Renal pelvis (tissue), 4 donors: ENCODE results near the gene REC8. TPM values are rescaled to one million over a fixed set of nuclear protein-coding genes. Genes with fewer than 3 reads are reported as not detected.
A peak's percentile ranks its signal among the peaks of the same experiment; 100 is the strongest.

Experiments
- DNase-seq: peaks from one replicate; pipeline ENCODE4 v3.0.0-alpha.2; 2013
- polyA plus RNA-seq, 3 donors: library from polyadenylated mRNA; unstranded; fragments of 120-200 nt; gene quantifications; one replicate each; pipeline ENCODE4 v1.2.1, GENCODE V29; 2013; ENCODE audit not compliant: insufficient read length in 3 of 3

REC8 gene
- polyA plus RNA-seq, 3 donors: 71.4 to 85.6 (median 80.8) TPM

DNA sequence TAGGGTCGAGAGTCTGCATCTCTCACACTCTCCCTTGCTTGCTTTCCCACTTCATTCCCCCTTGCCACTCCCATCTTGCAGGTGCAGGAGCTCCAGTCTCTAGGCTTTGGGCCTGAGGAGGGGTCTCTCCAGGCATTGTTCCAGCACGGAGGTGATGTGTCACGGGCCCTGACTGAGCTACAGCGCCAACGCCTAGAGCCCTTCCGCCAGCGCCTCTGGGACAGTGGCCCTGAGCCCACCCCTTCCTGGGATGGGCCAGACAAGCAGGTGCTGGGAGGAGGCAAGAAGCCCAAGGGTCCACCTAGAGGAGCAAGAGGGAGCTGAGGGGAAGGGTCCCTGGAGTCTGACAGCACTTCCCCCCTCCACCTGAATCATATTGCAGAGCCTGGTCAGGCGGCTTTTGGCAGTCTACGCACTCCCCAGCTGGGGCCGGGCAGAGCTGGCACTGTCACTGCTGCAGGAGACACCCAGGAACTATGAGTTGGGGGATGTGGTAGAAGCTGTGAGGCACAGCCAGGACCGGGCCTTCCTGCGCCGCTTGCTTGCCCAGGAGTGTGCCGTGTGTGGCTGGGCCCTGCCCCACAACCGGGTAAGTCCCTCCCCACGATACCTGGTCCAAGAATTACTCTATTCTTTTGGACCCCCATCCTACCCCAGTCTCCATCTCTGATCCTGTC, 20.3 kb upstream of the REC8 start:
- DNase-seq: no peak

DNA sequence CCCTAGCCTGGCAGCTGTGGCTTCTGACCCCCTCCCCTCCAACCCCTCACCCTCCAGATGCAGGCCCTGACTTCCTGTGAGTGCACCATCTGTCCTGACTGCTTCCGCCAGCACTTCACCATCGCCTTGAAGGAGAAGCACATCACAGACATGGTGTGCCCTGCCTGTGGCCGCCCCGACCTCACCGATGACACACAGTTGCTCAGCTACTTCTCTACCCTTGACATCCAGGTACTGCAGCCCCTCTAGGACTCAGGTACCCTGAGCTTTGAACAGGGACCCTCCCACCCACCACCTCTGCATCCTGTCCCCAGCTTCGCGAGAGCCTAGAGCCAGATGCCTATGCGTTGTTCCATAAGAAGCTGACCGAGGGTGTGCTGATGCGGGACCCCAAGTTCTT, 16.8 kb upstream of the REC8 start:
- DNase-seq: no peak

DNA sequence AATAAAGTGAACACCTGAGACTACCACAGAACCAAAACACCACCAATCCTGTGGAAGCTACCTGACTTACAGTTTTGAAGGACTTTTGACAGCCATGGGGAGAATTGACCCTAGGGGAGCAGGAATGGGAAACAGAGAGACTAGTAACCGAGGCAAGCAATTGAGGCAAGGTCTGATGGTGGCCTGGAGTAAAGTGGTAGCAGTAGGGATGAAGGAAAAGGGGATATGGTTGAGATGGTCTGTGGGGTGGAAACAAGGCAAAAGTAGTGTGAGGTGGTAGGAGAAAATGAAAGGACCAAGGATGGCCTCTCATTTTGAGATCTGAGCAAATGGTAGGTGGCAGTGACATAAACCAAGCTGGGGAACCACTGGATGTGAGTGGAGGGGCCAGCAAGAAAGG, 15.0 kb upstream of the REC8 start:
- DNase-seq: no peak

DNA sequence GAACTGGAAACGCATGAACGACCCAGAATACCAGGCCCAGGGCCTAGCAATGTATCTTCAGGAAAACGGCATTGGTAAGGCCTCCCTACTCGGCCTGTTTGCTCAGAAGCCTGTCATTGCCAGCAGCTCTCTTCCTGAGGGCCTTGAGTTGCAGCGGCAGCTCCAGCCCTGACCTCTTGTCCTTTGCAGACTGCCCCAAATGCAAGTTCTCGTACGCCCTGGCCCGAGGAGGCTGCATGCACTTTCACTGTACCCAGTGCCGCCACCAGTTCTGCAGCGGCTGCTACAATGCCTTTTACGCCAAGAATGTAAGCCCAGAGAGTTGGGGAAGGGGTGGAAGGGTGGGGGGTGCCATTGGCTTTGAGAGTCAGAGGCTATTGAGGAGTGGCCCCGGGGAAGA, 14.5 kb upstream of the REC8 start:
- DNase-seq: no peak

DNA sequence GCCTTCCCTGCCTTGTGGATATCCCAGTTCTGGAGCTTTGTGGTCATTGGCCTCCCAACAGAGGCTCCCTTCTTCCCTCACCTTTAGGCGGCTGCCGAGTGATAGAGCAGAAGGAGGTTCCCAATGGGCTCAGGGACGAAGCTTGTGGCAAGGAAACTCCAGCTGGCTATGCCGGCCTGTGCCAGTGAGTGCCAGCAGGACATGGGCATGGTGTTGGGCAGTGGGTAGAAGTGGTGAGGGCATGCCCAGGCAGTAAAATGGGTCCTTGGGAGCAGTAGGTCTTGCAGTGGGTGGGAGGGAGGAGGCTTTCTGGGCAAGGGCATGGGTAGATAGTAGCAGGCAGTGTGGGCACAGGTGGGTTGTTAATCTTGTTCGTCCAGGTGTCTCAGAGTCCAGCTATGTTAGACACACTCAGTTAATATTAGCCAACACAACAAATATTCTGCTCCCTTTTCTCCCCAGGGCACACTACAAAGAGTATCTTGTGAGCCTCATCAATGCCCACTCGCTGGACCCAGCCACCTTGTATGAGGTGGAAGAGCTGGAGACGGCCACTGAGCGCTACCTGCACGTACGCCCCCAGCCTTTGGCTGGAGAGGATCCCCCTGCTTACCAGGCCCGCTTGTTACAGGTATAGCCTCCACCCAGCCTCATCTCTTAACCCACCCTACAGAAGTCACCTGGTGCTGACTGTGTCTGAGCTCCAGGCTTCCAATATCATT, 11.9 kb upstream of the REC8 start:
- no peak for DNase-seq

DNA sequence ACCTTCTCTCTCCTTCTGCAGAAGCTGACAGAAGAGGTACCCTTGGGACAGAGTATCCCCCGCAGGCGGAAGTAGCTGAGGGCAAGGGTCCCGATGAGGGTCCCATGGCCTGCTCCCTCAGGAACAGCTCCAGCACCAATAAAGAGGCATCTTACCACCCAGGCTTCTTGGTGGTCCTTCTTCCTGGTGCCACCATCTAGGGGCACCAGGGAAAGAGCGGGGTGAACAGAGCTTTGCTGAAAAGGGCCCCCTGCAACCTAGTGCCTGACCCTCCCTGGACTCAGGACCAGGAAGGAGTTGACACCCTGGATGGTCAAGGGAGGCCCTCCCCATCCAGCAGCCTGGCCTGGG, 11.4 kb upstream of the REC8 start:
- DNase-seq: no peak

DNA sequence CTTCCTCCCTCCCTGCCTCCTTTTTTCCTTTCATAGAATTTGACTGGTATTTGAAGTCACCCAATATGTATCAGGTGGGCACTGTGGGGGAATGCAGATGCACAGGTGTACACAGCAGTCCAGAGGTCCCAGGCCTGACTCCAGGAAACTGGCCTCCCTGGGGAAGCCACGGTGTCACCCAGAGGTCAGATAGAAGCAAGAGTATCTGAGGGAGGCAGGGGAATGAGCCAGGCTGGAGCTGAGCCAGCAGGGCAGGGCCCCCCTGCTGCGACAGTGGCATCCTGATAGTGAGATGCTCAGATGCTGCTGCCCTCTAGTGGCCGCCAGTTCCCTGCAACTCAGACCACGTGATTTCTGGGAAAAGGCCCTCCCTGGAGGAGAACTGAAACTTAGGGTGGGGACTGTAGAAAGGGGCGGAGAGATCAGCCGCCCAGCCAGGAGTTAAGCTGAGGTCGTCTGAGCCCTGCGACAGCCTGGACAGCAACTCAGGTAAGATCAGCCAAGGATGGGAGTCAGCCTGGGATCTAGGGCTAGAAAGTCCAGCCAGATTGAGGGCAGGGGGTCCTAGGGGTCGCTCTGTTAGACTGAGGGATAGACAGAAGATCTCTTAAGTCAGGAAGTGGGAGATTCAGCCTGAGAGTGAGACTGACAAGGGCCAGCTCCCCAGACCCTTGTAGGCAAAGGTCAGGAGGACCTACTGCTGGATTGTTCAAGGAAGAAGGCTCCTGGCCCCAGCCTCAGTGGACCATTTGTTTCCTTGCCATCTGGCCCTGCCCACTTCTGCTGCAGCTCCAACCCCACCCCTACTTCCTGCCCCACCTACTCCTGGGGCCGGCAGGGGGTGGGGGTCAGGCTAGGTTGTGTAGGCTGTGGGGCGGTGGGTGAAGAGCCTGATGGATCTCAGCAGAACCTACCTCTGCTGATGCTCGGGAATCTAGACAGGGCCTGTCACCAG, 10.8 kb upstream of the REC8 start, which contains the start of gene IRF9:
Gene IRF9 (plus strand): TSS at position 416 of the 955 bp plus-strand sequence. CDS start 880 bp downstream, outside the sequence.
- DNase-seq: peak; percentile 97

DNA sequence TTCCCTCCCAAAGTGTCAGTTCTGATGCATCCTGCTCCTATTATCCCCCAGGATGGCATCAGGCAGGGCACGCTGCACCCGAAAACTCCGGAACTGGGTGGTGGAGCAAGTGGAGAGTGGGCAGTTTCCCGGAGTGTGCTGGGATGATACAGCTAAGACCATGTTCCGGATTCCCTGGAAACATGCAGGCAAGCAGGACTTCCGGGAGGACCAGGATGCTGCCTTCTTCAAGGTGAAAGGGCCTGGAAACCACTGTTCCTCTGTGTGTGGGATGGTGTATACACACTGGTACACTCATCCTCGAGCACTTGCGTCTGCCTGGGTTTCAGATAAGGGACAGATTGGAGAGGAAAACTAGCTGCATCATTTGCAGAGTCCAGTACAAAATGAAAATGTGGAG, 9.8 kb upstream of the REC8 start:
- DNase-seq: no peak

DNA sequence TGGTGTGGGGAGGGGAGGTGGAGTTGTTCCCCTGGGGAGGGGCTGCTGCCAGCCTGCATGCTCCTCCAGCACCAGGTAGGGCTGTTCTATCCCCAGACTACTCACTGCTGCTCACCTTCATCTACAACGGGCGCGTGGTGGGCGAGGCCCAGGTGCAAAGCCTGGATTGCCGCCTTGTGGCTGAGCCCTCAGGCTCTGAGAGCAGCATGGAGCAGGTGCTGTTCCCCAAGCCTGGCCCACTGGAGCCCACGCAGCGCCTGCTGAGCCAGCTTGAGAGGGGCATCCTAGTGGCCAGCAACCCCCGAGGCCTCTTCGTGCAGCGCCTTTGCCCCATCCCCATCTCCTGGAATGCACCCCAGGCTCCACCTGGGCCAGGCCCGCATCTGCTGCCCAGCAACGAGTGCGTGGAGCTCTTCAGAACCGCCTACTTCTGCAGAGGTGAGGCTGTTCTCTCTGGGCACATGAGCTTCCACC, 7.3 kb upstream of the REC8 start:
- DNase-seq: no peak

DNA sequence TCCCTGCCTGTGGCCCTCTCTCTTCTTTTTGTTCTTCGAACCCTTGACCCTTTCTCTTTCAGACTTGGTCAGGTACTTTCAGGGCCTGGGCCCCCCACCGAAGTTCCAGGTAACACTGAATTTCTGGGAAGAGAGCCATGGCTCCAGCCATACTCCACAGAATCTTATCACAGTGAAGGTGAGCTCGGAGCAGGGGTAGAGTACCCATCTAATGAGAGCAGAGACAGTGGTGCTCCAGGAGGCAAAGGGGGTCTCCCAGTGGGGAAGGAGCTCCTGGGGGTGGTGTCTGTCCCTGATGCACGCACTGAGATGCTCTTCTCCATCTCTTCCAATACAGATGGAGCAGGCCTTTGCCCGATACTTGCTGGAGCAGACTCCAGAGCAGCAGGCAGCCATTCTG, 6.1 kb upstream of the REC8 start:
- DNase-seq: no peak

DNA sequence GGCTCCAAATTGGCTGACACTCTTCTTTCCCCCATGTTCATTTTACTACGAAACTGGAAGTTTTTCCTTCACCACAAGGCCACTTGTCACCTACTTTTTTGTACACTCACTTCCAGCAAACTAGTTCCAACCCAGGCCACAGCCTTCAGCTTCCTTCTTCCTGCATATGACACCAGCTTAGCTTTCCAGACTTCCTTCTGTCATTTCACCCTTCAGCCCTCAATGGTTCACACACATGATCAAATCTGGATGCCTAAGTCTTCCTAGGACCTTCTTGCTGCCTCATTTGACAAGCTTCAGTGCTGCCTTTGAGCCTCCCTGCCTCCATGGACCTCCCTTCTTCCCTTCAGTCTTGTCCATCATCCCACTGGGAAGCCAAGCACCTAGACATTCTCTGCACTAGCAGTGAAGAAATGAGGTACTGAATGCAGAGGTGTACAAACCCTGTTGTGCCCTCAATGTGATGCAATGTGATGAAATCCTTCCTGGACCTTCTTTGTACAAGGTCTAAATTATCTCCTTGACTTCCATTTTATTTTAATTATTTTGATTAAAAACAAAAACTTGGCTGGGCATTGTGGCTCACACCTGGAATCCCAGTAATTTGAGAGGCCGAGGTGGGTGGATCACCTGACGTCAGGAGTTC, 4.3 kb upstream of the REC8 start:
- DNase-seq: no peak

DNA sequence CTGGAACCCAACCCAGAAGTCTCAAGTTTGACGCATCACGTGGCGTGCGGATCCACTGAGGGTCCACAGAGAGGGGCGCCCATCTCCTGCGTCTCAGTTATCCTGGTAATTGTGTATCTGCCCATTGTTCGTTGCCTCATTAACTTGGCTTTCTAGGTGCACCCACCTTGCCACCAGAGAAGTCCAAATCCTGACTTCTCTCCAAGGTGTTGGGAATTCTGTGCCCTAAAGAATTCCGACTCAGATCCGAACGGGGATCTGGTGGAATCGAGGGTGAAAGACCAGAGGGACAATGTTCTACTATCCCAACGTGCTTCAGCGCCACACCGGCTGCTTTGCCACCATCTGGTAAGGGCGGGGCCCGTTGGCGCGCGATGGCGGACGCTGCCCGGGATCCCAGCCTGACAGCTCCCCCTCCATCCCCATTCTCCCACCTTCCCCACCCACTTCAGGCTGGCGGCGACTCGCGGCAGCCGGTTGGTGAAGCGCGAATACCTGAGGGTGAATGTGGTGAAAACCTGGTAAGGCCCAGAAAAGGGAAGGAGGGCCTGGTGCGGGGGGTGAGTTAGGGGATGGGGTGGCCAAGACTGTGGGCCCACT, 481 bp downstream of the REC8 start:
- no peak for DNase-seq

DNA sequence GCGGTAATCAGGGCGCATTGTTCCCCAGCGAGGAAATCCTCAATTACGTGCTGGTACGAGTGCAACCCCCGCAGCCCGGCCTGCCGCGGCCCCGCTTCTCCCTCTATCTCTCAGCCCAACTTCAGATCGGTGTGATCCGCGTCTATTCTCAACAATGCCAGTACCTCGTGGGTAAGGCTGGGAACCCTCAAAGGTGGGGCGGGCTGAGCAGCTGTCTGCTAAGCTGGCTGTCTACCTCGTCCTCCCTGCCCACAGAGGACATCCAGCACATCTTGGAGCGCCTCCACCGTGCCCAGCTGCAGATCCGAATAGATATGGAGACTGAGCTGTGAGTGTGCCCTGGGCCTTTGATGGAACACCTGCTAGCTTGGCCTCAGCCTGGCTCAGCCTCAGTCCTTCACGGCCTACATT, 996 bp downstream of the REC8 start:
- no peak for DNase-seq

DNA sequence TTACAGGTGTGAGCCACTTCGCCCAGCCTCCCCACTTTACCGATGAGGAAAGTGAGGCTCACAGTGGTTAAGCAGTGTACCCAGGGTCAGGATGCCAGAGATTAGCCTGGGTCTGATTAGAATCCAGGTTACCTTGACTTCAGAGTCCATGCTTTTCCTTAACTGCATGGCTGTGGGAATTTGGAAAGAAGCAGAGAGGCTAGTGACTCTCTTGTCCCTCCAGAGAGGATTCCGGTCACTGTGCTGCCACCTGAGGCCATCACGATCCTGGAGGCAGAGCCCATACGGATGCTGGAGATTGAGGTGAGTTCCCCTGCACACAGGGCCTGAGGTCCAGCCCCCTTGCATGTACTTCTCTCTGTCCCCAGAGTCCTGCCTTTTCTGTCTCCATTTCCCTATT, 4.7 kb downstream of the REC8 start:
- DNase-seq: no peak

DNA sequence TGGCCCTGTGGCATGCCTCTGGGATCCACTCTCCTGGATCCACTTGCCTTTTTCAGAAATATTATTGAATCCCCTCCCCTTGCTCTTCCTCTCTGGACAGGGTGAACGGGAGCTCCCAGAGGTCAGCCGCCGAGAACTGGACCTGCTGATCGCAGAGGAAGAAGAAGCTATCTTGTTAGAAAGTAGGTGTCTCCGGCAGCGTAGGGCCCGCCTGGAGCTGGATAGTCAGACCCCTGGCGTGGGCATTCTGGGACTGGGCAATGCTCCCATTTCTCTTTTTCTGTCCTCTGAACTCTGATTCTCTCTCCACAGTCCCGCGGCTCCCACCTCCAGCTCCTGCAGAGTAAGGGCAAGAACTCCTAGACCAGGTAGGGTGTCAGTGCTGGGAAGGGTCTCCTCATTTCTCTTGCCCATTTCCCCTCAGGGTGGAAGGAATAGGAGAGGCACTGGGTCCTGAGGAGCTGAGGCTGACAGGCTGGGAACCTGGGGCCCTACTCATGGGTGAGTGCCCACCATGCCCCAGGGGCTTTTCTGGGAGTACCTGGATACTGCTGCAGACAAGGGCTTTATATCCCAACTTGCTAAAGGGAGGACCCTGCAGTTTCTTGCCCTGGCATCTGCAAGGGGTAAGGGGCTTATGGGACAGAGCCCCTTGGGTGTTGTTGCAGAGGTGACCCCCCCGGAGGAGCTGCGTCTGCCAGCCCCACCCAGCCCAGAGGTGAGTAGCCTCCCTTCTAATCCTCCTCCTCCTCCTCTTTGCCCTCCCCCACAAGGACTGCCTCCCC, 5.4 kb downstream of the REC8 start:
- no peak for DNase-seq

DNA sequence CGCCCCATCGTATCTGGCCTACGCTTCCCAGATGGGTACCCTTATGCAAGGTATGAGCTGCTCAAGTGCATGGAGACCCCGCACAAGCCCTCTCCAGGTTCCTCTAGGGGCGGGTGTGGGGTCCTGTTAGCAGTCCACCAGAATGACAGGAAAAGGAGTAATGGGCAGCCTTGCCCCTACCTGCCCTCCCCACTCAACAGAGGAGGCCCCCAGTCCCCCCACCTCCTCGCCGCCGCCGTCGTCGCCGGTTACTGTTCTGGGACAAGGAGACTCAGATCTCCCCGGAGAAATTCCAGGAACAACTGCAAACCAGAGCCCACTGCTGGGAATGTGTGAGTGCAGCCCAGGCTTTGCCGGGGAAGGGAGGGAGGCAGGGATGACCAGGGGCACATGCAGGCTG, 6.0 kb downstream of the REC8 start:
- no peak for DNase-seq

DNA sequence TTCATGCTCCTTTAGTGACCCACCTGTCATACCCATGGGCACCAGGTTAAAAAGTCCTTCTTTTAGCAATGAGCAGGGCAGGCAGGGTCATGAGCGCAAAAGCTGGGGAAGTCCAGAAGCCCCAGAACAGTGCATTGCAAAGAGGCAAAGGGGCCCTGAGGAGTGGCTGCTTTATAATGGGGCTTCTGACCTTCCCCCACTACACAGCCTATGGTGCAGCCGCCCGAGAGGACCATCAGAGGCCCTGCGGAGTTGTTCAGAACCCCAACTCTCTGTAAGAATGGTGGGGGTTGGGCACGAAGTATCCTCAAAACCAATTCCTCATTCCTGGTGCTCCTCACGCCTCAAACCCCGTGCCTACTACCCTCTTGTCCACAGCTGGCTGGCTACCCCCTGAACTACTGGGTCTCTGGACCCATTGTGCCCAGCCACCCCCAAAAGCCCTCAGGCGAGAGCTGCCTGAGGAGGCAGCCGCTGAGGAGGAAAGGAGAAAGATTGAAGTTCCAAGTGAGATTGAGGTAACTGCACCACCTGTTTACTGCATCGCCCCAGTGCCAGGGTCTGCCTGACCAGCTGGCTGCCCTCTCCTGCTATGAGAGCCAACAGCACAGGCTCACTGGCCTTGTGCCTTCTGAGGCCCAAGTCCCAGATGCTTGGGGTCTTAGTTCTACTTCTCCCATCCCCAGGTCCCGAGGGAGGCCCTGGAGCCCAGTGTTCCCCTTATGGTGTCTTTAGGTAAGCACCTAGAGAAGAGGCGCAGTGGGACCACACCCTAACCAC, 6.7 kb downstream of the REC8 start:
- DNase-seq: no peak

DNA sequence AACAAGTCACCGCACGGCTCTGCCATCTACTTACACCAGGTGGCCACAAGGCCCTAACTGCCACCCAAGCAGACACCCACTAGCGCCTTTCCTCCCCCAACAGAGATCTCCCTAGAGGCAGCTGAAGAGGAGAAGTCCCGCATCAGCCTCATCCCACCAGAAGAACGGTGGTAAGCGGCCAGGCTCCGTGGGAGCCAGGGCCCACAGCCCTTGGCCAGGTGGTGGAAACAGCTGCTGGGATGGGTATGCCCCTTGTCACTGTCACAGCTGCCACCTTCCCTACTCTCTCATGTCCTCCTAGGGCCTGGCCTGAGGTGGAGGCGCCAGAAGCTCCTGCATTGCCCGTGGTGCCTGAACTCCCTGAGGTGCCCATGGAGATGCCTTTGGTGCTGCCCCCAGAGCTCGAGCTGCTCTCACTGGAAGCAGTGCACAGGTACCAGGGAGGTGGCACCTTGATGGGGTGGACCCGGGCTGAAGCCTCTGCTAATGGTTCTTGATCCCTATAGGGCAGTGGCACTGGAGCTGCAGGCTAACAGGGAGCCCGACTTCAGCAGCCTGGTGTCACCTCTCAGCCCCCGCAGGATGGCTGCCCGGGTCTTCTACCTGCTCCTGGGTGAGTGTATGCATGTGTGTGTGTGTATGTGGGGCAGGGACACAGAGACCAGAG, 7.5 kb downstream of the REC8 start:
- no peak for DNase-seq
